ENCODE results near the gene ARID1B. TPM values are rescaled to one million over a fixed set of nuclear protein-coding genes. Genes with fewer than 3 reads are reported as not detected.

The ARID1B gene
- total and polyA plus RNA-seq, 8 donors = 16.2 to 68.0 (median 42.5) TPM

DNA sequence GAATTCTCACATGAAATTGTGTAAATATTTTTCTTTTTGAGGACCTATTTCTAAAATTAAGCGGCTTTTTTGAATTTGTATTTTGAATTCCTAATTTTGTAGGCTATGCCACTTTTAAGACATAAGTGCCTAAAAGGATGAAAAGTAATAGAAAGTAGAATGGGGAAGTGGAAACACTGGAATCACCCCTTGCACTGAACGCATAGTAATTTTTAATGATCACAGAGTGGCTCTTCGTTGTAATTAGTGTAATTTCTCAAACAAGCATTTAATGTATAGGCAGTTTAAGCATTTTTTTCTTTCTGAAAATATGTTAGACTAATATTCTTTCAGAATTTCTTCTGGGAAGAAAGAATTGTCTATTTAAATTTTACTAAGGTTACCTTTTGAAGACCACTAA, 73.2 kb downstream of the ARID1B start:
- ATAC-seq = no peak
- Histone ChIP-seq H3K36me3 (no peaks in the 10 kb centered on the region), H3K4me1 (peaks cover 0 to 9% (median 8%) of the 10 kb centered on the region in 3 donors), H3K9me3 (no peaks in the 10 kb centered on the region), H3K27ac (no peak overlapping the region), H3K27me3 (no peaks in the 10 kb centered on the region), H3K4me3 (no peak overlapping the region)
- WGBS, 2 donors = 91 to 93% methylated on average over 3 of the region's 3 CpGs
- no peak for TF ChIP-seq CTCF (IDR thresholded peaks at IDR 0.05)
- FAIRE-seq = no peak
- intact Hi-C loops (cut with DNase I) = no loop called here
- no peak for DNase-seq

GRCh38 chr6:156851454-156851921, 74.3 kb downstream of the ARID1B start:
- Histone ChIP-seq H3K27me3 (no peaks in the 10 kb centered on the region), H3K27ac (no peak overlapping the region), H3K4me1 (peaks cover 0 to 9% (median 8%) of the 10 kb centered on the region in 3 donors), H3K9me3 (no peaks in the 10 kb centered on the region), H3K4me3 (no peak overlapping the region), H3K36me3 (no peaks in the 10 kb centered on the region)
- no peak for DNase-seq
- FAIRE-seq = no peak
- peak in 1 of 4 donors; percentile 24 for ATAC-seq
- TF ChIP-seq CTCF (IDR thresholded peaks at IDR 0.05) = no peak
- WGBS, 2 donors = 83 to 84% methylated on average over 3 of the region's 3 CpGs
- intact Hi-C loops (cut with DNase I) = no loop called here

DNA sequence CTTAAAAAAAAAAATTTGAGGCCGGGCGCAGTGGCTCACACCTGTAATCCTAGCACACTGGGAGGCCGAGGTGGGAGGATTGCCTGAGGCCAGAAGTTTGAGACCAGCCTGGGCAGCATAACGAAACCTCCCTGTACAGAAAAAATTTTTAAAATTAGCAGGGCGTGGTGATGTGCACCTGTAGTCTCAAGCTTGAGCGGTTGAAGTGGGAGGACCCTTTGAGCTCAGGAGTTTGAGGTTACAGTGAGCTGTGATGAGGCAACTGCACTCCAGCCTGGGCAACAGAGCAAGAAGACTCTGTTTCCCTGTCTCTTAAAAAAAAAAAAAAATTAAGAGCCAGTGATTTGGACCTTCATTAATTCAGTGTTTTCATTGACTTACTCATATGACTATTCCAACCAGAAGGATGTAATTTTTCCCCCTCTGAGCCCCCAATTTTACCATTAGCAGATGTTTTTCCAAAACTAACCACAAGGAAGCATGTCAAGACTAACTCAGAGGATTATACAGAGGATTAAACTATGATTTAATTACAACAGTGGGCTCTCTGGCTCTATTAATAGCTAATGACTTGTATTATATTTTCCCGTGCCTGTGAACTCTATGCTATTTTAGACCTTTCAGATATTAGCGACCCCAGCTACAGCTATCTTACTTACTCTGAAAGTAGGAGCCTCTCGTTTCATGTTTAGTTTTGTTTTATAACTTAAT, 75.1 kb downstream of the ARID1B start:
- Histone ChIP-seq H3K36me3 (no peaks in the 10 kb centered on the region), H3K4me1 (peaks cover 0 to 9% (median 8%) of the 10 kb centered on the region in 3 donors), H3K4me3 (no peak overlapping the region), H3K9me3 (no peaks in the 10 kb centered on the region), H3K27ac (no peak overlapping the region), H3K27me3 (no peaks in the 10 kb centered on the region)
- 90 to 94% methylated on average over 9 of the region's 9 CpGs for WGBS, 2 donors
- ATAC-seq = no peak
- DNase-seq = no peak
- FAIRE-seq = no peak
- no peak for TF ChIP-seq CTCF (IDR thresholded peaks at IDR 0.05)
- intact Hi-C loops (cut with DNase I) = no loop called here

GRCh38 chr6:156852858-156853216, 75.7 kb downstream of the ARID1B start:
- no peak for FAIRE-seq
- no peak overlapping the region for H3K4me3 ChIP-seq
- TF ChIP-seq CTCF (IDR thresholded peaks at IDR 0.05) = no peak
- no peaks in the 10 kb centered on the region for H3K9me3 ChIP-seq
- intact Hi-C loops (cut with DNase I) = no loop called here
- 94 to 98% methylated on average over 1 of the region's 1 CpG for WGBS, 2 donors
- no peaks in the 10 kb centered on the region for H3K36me3 ChIP-seq
- ATAC-seq = no peak
- DNase-seq = no peak
- H3K4me1 ChIP-seq = peaks cover 0 to 9% (median 8%) of the 10 kb centered on the region in 3 donors
- H3K27me3 ChIP-seq = no peaks in the 10 kb centered on the region
- H3K27ac ChIP-seq = no peak overlapping the region

DNA sequence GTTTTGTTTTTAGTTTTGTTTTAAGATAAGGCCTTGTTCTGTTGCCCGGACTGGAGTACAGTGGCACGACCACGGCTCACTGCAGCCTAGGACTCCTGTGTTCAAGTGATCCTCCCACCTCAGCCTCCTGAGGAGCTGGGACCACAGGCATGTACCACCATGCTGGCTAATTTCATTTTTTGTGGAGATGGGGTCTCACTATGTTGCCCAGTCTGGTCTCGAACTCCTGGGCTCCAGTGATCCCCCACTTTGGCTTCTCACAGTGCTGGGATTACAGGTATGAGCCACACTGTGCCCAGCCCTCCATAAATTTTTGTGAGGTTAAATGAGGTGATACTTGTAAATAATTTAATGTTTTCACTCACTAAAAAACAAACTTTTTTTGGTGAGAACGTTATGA, 76.6 kb downstream of the ARID1B start:
- no peak for ATAC-seq
- no peaks in the 10 kb centered on the region for H3K36me3 ChIP-seq
- no peaks in the 10 kb centered on the region for H3K27me3 ChIP-seq
- TF ChIP-seq CTCF (IDR thresholded peaks at IDR 0.05) = no peak
- intact Hi-C loops (cut with DNase I) = no loop called here
- no peak for DNase-seq
- H3K9me3 ChIP-seq = no peaks in the 10 kb centered on the region
- 89 to 90% methylated on average over 5 of the region's 5 CpGs for WGBS, 2 donors
- no peak overlapping the region for H3K4me3 ChIP-seq
- peaks cover 0 to 3% (median 0%) of the 10 kb centered on the region in 3 donors for H3K4me1 ChIP-seq
- H3K27ac ChIP-seq = no peak overlapping the region
- FAIRE-seq = no peak

Data from pancreas (tissue), 10 donors.